GM12873 (cell line): ENCODE measurements around the gene HTT.

Experiments used
- TF ChIP-seq, protein P1 (sequence below): IDR thresholded peaks from 2 replicates; pipeline ENCODE4 v1.5.1; 2012; ENCODE audit warnings: low read depth, mild to moderate bottlenecking, moderate library complexity, low read length, control low read depth; ENCODE audit not compliant: insufficient read depth; ENCODE audit errors: missing control alignments

Gene HTT

DNA sequence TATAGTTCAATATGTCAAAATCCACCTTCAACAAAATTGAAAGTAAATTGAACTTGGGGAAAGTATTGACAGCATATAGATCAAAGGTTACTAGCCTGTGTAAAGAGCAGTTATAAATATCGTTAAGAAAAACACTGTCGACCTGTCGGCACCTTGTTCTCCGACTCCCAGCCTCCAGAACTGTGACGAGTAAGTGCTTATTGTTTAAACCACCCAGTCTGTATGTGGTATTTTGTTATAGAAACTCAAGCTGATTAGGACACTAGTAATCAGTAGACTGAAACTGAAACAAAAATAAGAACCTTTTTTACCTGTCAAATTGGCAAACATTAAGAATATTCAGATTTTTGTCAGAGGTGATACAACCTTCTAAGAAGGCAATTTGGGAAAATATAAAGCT lies 17.0 kb downstream of the HTT start:
- TF ChIP-seq, protein P1, sequence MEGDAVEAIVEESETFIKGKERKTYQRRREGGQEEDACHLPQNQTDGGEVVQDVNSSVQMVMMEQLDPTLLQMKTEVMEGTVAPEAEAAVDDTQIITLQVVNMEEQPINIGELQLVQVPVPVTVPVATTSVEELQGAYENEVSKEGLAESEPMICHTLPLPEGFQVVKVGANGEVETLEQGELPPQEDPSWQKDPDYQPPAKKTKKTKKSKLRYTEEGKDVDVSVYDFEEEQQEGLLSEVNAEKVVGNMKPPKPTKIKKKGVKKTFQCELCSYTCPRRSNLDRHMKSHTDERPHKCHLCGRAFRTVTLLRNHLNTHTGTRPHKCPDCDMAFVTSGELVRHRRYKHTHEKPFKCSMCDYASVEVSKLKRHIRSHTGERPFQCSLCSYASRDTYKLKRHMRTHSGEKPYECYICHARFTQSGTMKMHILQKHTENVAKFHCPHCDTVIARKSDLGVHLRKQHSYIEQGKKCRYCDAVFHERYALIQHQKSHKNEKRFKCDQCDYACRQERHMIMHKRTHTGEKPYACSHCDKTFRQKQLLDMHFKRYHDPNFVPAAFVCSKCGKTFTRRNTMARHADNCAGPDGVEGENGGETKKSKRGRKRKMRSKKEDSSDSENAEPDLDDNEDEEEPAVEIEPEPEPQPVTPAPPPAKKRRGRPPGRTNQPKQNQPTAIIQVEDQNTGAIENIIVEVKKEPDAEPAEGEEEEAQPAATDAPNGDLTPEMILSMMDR = no peak

DNA sequence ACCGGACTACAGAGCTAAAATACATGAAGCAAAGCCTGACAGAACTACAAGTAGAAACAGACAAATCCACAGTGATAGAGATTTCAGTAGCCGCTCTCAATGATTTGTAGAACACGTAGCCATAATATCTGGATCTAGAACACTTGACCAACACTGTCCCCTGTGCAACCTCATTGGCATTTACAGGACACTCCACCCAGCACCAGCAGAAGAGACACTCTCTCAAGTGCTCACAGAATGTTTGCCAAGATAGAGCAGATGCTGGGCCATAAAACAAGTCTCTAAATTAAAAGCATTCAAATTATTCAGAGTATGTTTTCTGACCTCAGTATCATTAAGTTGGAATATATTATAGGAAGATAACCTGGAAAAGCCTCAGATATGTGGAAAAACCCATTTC lies 21.7 kb downstream of the HTT start:
- TF ChIP-seq, protein P1 = no peak

DNA sequence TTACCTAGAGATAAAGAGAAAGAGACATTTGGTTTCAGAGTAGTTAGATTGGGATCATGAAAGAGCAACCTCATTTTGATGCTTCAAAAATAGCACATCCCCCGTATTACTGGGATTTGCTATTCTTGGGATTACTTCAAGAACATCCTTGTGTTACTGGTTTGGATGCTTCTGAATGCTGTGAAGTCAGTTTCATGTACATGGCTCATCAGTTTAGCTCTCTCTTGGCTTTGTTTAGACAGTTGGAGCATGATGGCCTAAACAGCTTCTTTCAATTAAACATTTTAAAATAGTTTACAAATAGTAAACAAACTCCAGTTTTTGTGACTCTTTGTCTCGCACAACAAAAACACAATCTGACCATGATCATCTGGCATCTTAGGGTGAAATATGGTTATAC lies 23.9 kb downstream of the HTT start:
- TF ChIP-seq, protein P1 = no peak

DNA sequence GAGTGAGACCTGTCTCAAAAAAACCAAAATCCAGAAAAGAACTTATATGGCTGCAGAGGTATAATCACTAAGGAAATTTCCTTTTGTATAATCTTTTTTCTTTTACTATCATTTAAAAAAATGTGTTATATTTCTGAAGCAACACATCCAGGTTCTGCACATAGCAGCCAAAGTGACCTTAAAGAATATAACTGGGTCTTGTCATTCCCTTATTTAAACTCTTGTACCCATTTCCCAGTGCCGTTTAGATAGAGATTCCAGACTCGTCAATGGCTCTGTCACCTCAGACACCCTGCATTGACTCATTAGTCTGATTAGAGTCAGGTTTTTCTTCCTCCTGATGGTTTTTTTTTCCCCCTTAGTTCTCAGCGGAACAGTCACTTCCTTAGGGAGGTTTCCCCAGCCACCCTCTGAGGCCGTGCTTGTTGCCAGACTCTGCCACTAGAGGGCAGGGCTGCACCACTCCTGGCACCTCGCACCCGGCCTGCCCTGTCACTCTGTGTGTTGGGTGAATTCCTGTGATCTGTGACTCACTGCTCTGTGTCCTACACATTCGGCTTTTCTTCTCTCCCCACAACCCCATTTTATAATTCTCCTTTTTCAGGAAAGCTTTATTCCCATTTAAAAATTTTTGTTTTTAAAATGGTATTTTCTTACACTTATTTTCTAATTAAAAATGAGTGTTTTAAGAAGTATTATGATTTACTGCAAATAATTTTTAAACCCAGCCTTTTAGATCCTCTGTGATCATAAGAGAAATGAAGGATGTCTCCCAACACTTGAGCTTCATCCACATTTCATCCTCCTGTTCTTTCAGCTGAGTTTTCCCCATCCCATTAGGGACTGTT lies 32.1 kb downstream of the HTT start:
- TF ChIP-seq, protein P1 = peak; percentile 97

DNA sequence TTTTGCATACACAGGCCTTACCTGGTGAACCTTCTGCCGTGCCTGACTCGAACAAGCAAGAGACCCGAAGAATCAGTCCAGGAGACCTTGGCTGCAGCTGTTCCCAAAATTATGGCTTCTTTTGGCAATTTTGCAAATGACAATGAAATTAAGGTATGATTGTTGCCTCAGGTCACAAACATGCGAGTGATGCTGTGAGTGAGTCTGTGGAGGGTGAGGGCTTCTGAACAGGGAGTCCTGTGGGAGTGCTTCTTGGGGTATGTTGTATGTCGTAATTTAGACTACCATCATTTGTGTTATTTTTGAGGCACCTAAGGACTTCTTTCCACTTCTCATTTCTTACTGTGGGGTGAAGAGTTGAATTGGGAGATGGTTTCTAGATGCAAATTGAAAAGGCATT lies 32.8 kb downstream of the HTT start:
- TF ChIP-seq, protein P1 = no peak

DNA sequence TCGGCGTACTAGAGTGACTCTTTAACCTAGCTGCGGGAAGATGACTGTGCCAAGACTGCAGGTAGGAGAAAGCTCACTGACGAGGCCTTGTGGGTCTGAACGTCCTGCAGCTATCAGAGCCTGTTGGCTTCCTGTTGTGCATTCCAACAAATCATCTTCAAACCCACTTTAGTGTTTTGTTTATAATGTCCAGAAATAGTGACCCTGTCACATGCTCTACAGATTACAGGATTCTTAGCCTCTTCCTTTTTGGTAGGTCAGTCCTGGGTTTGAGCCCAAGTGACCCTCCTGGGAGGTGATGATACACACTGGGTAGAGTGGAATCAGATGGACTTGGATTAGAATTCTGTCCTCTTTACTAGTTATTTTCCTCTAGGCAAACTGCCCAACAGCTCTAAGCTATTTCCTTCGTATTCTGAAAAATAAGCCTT lies 33.2 kb downstream of the HTT start:
- TF ChIP-seq, protein P1 = no peak

DNA sequence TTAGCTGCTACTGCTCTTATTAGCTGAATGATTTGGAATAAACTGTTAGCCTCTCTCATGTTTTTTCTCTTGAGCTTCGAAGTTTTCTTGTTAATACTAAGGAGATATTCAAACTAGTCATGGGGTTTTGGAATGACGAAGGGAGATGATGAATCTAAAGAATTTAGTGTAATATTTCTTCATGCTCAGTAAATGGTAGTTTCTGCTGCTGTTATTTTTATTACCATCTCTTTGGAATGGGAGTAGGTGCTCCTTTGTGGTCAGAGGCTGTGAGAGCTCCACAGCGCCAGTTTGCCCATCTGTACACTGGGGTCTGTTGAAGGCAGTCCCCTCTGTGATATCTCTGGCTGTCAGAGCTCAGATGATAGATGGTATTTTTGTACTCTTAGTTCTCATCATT lies 33.7 kb downstream of the HTT start:
- TF ChIP-seq, protein P1 = no peak
